AG04449 (cell line): ENCODE measurements around the gene MEIS1.

ENCODE experiments used
- CTCF ChIA-PET: fragments of 350-600 bp; formaldehyde crosslinking; extraction: SDS; loops from one replicate; lab custom pipeline; 2021; ENCODE audit warnings: antibody characterized with exemption; lab: Yijun Ruan, JAX
- POLR2A ChIA-PET: fragments of 400-600, 350-600 bp; formaldehyde crosslinking; extraction: SDS; loops from one replicate; lab custom pipeline; 2020; ENCODE audit warnings: antibody characterized with exemption, inconsistent platforms; lab: Yijun Ruan, JAX
- DNase-seq: peaks from one replicate; pipeline ENCODE4 v3.0.0-alpha.2; 2010; ENCODE audit warnings: low read depth, low spot score
- H3K4me3 ChIP-seq: 2 replicates; pipeline ENCODE4 v1.5.1; 2011; ENCODE audit warnings: low read depth, mild to moderate bottlenecking, control low read depth, low read length
- TF ChIP-seq, protein P1 (sequence below): IDR thresholded peaks from one replicate; pipeline ENCODE4 v1.5.1; 2011; ENCODE audit warnings: mild to moderate bottlenecking, moderate library complexity, low read length, control low read depth, inconsistent platforms; ENCODE audit not compliant: insufficient read depth; ENCODE audit errors: missing control alignments

MEIS1 gene

DNA sequence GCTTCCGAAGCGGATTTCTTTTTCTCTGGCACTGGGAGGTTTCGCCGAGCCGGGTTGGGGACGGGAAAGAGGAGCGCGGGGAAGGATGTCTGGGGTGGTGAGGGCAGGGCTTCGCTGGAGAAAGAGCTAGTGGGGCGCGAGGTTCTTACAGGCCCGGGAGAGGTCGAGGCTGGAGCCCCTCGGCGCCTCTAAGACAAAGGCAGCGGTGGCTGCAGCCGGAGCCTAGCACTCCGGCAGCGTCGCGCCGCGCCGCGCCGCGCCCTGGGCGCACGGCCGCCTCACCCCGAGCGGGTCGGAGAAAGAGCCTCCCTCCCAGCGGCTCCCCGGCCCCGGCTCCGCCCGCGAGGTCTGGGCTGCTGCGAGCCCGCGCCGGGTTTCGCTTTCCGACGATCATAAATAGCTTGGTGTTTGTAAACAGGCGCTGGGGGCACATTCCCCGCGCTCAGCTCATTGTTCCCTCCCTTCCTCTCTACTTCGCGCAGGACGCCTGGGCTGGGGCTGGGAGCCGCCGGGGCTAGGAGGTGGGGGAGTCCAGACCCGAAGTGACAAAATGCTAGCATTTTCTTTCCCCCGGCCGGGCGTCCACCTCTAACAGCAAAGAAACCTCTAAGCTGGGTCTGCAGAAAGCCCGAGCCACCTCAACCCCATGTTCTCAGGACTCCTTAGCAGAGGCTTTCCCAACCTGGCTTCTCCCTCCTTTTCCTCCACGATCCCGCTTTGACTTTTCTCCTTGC, 813 bp upstream of the MEIS1 start:
- TF ChIP-seq, protein P1, sequence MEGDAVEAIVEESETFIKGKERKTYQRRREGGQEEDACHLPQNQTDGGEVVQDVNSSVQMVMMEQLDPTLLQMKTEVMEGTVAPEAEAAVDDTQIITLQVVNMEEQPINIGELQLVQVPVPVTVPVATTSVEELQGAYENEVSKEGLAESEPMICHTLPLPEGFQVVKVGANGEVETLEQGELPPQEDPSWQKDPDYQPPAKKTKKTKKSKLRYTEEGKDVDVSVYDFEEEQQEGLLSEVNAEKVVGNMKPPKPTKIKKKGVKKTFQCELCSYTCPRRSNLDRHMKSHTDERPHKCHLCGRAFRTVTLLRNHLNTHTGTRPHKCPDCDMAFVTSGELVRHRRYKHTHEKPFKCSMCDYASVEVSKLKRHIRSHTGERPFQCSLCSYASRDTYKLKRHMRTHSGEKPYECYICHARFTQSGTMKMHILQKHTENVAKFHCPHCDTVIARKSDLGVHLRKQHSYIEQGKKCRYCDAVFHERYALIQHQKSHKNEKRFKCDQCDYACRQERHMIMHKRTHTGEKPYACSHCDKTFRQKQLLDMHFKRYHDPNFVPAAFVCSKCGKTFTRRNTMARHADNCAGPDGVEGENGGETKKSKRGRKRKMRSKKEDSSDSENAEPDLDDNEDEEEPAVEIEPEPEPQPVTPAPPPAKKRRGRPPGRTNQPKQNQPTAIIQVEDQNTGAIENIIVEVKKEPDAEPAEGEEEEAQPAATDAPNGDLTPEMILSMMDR, result no peak
- POLR2A ChIA-PET, result interaction anchor here (0.5 to 3.5 kb wide), 16 partner anchors 12 to 1216 kb away, joined by 3 to 55 read pairs (median 3); no protein-coding TSS in a partner anchor
- H3K4me3 ChIP-seq, result peak overlapping the region; percentile 67
- DNase-seq, result no peak
- CTCF ChIA-PET, result interaction anchor here (0.6 to 7.1 kb wide), 16 partner anchors 8 to 1412 kb away, joined by 3 to 62 read pairs (median 4); no protein-coding TSS in a partner anchor

DNA sequence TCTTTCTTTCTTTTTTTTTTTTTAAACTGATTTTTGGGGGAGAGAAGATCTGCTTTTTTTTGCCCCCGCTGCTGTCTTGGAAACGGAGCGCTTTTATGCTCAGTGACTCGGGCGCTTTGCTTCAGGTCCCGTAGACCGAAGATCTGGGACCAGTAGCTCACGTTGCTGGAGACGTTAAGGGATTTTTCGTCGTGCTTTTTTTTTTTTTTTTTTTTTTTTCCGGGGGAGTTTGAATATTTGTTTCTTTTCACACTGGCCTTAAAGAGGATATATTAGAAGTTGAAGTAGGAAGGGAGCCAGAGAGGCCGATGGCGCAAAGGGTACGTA, 587 bp downstream of the MEIS1 start:
- TF ChIP-seq, protein P1, result no peak
- H3K4me3 ChIP-seq, result peak overlapping the region; percentile 67
- no peak for DNase-seq
- POLR2A ChIA-PET, result interaction anchor here (0.6 to 3.5 kb wide), 4 partner anchors 10 to 1410 kb away, joined by 3 to 55 read pairs (median 5); no protein-coding TSS in a partner anchor
- CTCF ChIA-PET, result interaction anchor here (0.7 to 7.1 kb wide), 4 partner anchors 9 to 847 kb away, joined by 3 to 62 read pairs (median 3); no protein-coding TSS in a partner anchor

DNA sequence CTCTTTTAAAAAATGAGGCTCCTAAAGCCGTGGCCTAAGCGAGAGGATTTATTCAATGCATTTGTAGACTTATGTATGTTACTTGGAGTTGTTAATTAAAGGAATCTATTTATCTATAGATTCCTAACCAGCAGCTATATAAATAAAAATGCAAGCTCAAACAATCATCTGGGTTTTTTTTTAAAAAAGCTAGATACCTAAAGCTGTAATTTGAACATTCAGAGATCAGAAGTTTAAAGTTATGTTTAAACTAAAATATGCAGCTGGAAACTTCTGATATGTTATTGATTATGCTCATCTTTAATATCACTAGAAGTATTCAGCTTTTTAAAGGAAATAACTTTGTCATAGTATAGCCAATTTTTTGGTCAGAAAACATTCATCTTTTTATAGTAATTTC, 1.0 kb downstream of the MEIS1 start:
- CTCF ChIA-PET, result interaction anchor here (0.7 to 7.1 kb wide), 5 partner anchors 8 to 847 kb away, joined by 3 to 62 read pairs (median 3); no protein-coding TSS in a partner anchor
- DNase-seq, result no peak
- H3K4me3 ChIP-seq, result peak overlapping the region; percentile 67
- TF ChIP-seq, protein P1, result no peak
- POLR2A ChIA-PET, result interaction anchor here (0.7 to 3.5 kb wide), 4 partner anchors 10 to 1335 kb away, joined by 3 to 55 read pairs (median 4); no protein-coding TSS in a partner anchor

DNA sequence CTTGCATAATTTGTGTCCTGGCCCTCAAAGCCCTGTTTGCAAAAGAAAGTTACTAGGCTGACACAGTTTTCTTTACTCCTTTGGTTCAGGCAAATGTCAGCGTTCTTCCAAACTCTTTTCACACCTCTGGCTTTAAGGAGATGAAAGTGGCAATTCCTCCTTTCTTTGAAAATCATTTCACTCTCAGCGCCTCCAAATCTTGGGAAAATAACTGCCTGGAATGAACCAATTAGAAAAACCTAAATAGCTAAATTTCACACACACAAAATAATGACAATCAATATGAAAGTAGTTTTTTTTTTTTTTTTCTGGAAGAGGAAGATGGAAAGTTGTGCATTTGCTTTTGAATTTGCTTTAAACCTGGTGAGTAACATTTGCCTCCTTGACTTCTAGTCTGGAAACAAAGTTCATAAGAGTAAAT, 1.7 kb downstream of the MEIS1 start:
- peak overlapping the region; percentile 67 for H3K4me3 ChIP-seq
- no peak for DNase-seq
- ChIA-PET CTCF (interaction anchor here (0.8 to 7.1 kb wide), 5 partner anchors 8 to 779 kb away, joined by 3 to 62 read pairs (median 3); no protein-coding TSS in a partner anchor), POLR2A (interaction anchor here (0.6 to 3.5 kb wide), 6 partner anchors 9 to 1336 kb away, joined by 3 to 55 read pairs (median 3); no protein-coding TSS in a partner anchor)
- TF ChIP-seq, protein P1, result no peak

- TF ChIP-seq, protein P1, result no peak
- DNase-seq, result no peak
- ChIA-PET CTCF (interaction anchor here (1.1 to 7.1 kb wide), 4 partner anchors 29 to 796 kb away, joined by 3 to 62 read pairs (median 4); no protein-coding TSS in a partner anchor), POLR2A (interaction anchor here (0.6 to 2.3 kb wide), 4 partner anchors 8 to 576 kb away, joined by 3 to 14 read pairs (median 3); no protein-coding TSS in a partner anchor)
- peak overlapping the region; percentile 67 for H3K4me3 ChIP-seq
Observed at GRCh38 chr2:66437109-66437690, 2.3 kb downstream of the MEIS1 start.
